ENCODE data around the gene JAK1.

GRCh38 chr1:64847666-64848065 is 118.7 kb downstream of the JAK1 start:
- TF ChIP-seq CTCF (IDR thresholded peaks at IDR 0.05) (no peak), POLR2A (IDR thresholded peaks at IDR 0.05) (no peak)
